Ishikawa (cell line): Measurements from ENCODE around the gene PPP1R12B.
A peak's percentile ranks its signal among the peaks of the same experiment; 100 is the strongest.
"Not testable (repeated sequence)": the region's sequence is repeated elsewhere in the genome, so short reads cannot be mapped to it uniquely, and the experiment has no call there.

ENCODE experiments used
- CEBPB ChIP-seq: IDR thresholded peaks from 2 replicates; pipeline ENCODE4 v1.6.1; 2012
- CREB1 ChIP-seq: IDR thresholded peaks from 2 replicates; pipeline ENCODE4 v1.6.1; 2012; ENCODE audit warnings: low read depth
- EGR1 ChIP-seq: IDR thresholded peaks from 2 replicates; pipeline ENCODE4 v1.6.1; 2012
- EP300 ChIP-seq: IDR thresholded peaks from 2 replicates; pipeline ENCODE4 v1.6.1; 2012; ENCODE audit warnings: borderline replicate concordance
- NFIC ChIP-seq: IDR thresholded peaks from 2 replicates; pipeline ENCODE4 v1.6.1; 2012
- RAD21 ChIP-seq: IDR thresholded peaks from 2 replicates; pipeline ENCODE4 v1.6.1; 2012; ENCODE audit warnings: low read depth
- TAF1 ChIP-seq: IDR thresholded peaks from 2 replicates; pipeline ENCODE4 v1.6.1; 2012; ENCODE audit warnings: low read depth, mild to moderate bottlenecking
- TCF12 ChIP-seq: IDR thresholded peaks from 2 replicates; pipeline ENCODE4 v1.6.1; 2012; ENCODE audit warnings: low read depth
- TEAD4 ChIP-seq: IDR thresholded peaks from 2 replicates; pipeline ENCODE4 v1.6.1; 2012
- YY1 ChIP-seq: IDR thresholded peaks from 2 replicates; pipeline ENCODE4 v1.6.1; 2012; ENCODE audit warnings: low read depth
- ZBTB7A ChIP-seq: IDR thresholded peaks from 2 replicates; pipeline ENCODE4 v1.6.1; 2012; ENCODE audit warnings: low read depth
- TF ChIP-seq, protein P1 (sequence below): IDR thresholded peaks from 2 replicates; pipeline ENCODE4 v1.6.1; 2012
- TF ChIP-seq, protein P2 (sequence below): IDR thresholded peaks from 2 replicates; pipeline ENCODE4 v1.6.1; 2012; ENCODE audit warnings: low read depth, mild to moderate bottlenecking

GRCh38 chr1:202417141-202417540 lies 68.6 kb downstream of the PPP1R12B start:
- not testable (repeated sequence) for TF ChIP-seq TAF1, CREB1, EP300, YY1, RAD21, NFIC, EGR1, ZBTB7A, CEBPB, TCF12
- TF ChIP-seq, protein P1, sequence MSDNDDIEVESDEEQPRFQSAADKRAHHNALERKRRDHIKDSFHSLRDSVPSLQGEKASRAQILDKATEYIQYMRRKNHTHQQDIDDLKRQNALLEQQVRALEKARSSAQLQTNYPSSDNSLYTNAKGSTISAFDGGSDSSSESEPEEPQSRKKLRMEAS, result not testable (repeated sequence)
- TF ChIP-seq, protein P2, sequence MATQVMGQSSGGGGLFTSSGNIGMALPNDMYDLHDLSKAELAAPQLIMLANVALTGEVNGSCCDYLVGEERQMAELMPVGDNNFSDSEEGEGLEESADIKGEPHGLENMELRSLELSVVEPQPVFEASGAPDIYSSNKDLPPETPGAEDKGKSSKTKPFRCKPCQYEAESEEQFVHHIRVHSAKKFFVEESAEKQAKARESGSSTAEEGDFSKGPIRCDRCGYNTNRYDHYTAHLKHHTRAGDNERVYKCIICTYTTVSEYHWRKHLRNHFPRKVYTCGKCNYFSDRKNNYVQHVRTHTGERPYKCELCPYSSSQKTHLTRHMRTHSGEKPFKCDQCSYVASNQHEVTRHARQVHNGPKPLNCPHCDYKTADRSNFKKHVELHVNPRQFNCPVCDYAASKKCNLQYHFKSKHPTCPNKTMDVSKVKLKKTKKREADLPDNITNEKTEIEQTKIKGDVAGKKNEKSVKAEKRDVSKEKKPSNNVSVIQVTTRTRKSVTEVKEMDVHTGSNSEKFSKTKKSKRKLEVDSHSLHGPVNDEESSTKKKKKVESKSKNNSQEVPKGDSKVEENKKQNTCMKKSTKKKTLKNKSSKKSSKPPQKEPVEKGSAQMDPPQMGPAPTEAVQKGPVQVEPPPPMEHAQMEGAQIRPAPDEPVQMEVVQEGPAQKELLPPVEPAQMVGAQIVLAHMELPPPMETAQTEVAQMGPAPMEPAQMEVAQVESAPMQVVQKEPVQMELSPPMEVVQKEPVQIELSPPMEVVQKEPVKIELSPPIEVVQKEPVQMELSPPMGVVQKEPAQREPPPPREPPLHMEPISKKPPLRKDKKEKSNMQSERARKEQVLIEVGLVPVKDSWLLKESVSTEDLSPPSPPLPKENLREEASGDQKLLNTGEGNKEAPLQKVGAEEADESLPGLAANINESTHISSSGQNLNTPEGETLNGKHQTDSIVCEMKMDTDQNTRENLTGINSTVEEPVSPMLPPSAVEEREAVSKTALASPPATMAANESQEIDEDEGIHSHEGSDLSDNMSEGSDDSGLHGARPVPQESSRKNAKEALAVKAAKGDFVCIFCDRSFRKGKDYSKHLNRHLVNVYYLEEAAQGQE, result not testable (repeated sequence)
- peak; percentile 24; the same call in 1 of the 2 replicates for TF ChIP-seq TEAD4
